ENCODE data around the gene PISD.

DNA sequence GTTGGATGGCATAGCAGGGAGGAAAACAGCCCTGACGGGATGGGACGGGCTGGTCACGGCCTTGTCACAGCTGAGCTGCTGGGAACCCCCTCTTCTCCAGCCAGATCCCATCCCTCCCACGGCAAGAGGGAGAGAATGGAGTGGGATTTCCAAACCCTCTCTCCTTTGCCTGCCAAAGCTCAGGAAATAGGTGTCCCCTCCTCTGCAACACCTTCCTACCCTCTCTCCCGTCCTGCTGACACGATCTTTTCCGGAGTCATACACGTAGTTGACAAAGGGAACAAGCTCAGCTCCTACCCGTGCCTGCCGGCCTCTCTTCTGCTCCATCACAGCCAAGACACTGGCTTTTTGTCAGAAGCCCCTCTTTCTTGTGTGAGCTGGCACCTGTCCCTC, 48.1 kb downstream of the PISD start:
- no peak for TF ChIP-seq EZH2phosphoT487 (IDR thresholded peaks at IDR 0.05; ENCODE audit: low read depth)
- TF ChIP-seq, protein P1, sequence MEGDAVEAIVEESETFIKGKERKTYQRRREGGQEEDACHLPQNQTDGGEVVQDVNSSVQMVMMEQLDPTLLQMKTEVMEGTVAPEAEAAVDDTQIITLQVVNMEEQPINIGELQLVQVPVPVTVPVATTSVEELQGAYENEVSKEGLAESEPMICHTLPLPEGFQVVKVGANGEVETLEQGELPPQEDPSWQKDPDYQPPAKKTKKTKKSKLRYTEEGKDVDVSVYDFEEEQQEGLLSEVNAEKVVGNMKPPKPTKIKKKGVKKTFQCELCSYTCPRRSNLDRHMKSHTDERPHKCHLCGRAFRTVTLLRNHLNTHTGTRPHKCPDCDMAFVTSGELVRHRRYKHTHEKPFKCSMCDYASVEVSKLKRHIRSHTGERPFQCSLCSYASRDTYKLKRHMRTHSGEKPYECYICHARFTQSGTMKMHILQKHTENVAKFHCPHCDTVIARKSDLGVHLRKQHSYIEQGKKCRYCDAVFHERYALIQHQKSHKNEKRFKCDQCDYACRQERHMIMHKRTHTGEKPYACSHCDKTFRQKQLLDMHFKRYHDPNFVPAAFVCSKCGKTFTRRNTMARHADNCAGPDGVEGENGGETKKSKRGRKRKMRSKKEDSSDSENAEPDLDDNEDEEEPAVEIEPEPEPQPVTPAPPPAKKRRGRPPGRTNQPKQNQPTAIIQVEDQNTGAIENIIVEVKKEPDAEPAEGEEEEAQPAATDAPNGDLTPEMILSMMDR (IDR thresholded peaks at IDR 0.05; ENCODE audit: low read depth, low read length), result no peak
